ENCODE data around the gene ATRN. TPM values are rescaled to one million over a fixed set of nuclear protein-coding genes. Genes with fewer than 3 reads are reported as not detected.

ATRN gene
- polyA plus RNA-seq, 1 donor (not counting 4 experiments of a cell fraction or from before 2014, with no cell fraction given): 49.9 TPM

GRCh38 chr20:3572151-3572550 lies 101.3 kb downstream of the ATRN start:
- Histone ChIP-seq H2AFZ (ENCODE audit: control insufficient read depth, low read length) (no peak overlapping the region), H3K9me3 (ENCODE audit: control insufficient read depth, low read depth, low read length) (no peaks in the 10 kb centered on the region), H3K4me3 (ENCODE audit: control insufficient read depth in 2 of 3, extremely low read depth in 1 of 3, insufficient read depth in 2 of 3, low read depth in 1 of 3, low read length in 3 of 3) (no peak overlapping the region), H3K36me3 (ENCODE audit: control insufficient read depth in 2 of 2, extremely low read depth in 1 of 2, insufficient read depth in 2 of 2, low read length in 2 of 2) (peaks cover 0 to 15% of the 10 kb centered on the region in 2 experiments), H3K9me1 (ENCODE audit: control insufficient read depth, extremely low read depth, insufficient read depth, low read length) (no peaks in the 10 kb centered on the region), H4K20me1 (ENCODE audit: control insufficient read depth, extremely low read depth, insufficient read depth, low read length) (no peaks in the 10 kb centered on the region), H3K27me3 (ENCODE audit: control insufficient read depth, extremely low read depth, insufficient read depth, low read length) (no peaks in the 10 kb centered on the region), H3K27ac (ENCODE audit: control insufficient read depth, insufficient read depth, low read length) (no peak overlapping the region), H3K9ac (ENCODE audit: control insufficient read depth, extremely low read depth, insufficient read depth, low read length) (no peak overlapping the region), H3K79me2 (ENCODE audit: control insufficient read depth, insufficient read depth, low read length) (no peaks in the 10 kb centered on the region), H3K4me1 (ENCODE audit: control insufficient read depth, extremely low read depth, insufficient read depth, low read length) (no peaks in the 10 kb centered on the region), H3K4me2 (ENCODE audit: control insufficient read depth, extremely low read depth, insufficient read depth, low read depth, low read length) (no peak overlapping the region)
- dilution Hi-C loops (cut with MboI; ENCODE audit: extremely low pct_ligation_motif_present, low sequenced_read_pairs): no loop called here
- DNase-seq (ENCODE audit: low read depth, low spot score) (no peak), FAIRE-seq (no peak)
- no peak for TF ChIP-seq CTCF (optimal IDR thresholded peaks at IDR 0.05 in 1 of 3, IDR thresholded peaks at IDR 0.05 in 1 of 3, conservative IDR thresholded peaks at IDR 0.05 in 1 of 3; ENCODE audit: extremely low read depth in 1 of 3, insufficient read depth in 2 of 3, low read length in 3 of 3)
- TF ChIP-seq EZH2 (IDR thresholded peaks at IDR 0.05; ENCODE audit: low read length): no peak

GRCh38 chr20:3576363-3576762 lies 105.5 kb downstream of the ATRN start:
- dilution Hi-C loops (cut with MboI; ENCODE audit: extremely low pct_ligation_motif_present, low sequenced_read_pairs): no loop called here
- no peak overlapping the region for H3K27ac ChIP-seq (ENCODE audit: control insufficient read depth, insufficient read depth, low read length)
- no peak overlapping the region for H3K9ac ChIP-seq (ENCODE audit: control insufficient read depth, extremely low read depth, insufficient read depth, low read length)
- H3K27me3 ChIP-seq (ENCODE audit: control insufficient read depth, extremely low read depth, insufficient read depth, low read length): no peaks in the 10 kb centered on the region
- no peak for FAIRE-seq
- no peak overlapping the region for H3K4me3 ChIP-seq (ENCODE audit: control insufficient read depth in 2 of 3, extremely low read depth in 1 of 3, insufficient read depth in 2 of 3, low read depth in 1 of 3, low read length in 3 of 3)
- H3K4me1 ChIP-seq (ENCODE audit: control insufficient read depth, extremely low read depth, insufficient read depth, low read length): no peaks in the 10 kb centered on the region
- peaks cover 0 to 22% of the 10 kb centered on the region in 2 experiments for H3K36me3 ChIP-seq (ENCODE audit: control insufficient read depth in 2 of 2, extremely low read depth in 1 of 2, insufficient read depth in 2 of 2, low read length in 2 of 2)
- no peaks in the 10 kb centered on the region for H4K20me1 ChIP-seq (ENCODE audit: control insufficient read depth, extremely low read depth, insufficient read depth, low read length)
- H2AFZ ChIP-seq (ENCODE audit: control insufficient read depth, low read length): no peak overlapping the region
- H3K79me2 ChIP-seq (ENCODE audit: control insufficient read depth, insufficient read depth, low read length): no peaks in the 10 kb centered on the region
- no peaks in the 10 kb centered on the region for H3K9me1 ChIP-seq (ENCODE audit: control insufficient read depth, extremely low read depth, insufficient read depth, low read length)
- no peaks in the 10 kb centered on the region for H3K9me3 ChIP-seq (ENCODE audit: control insufficient read depth, low read depth, low read length)
- no peak for TF ChIP-seq EZH2 (IDR thresholded peaks at IDR 0.05; ENCODE audit: low read length)
- no peak for TF ChIP-seq CTCF (optimal IDR thresholded peaks at IDR 0.05 in 1 of 3, IDR thresholded peaks at IDR 0.05 in 1 of 3, conservative IDR thresholded peaks at IDR 0.05 in 1 of 3; ENCODE audit: extremely low read depth in 1 of 3, insufficient read depth in 2 of 3, low read length in 3 of 3)
- no peak for DNase-seq (ENCODE audit: low read depth, low spot score)
- no peak overlapping the region for H3K4me2 ChIP-seq (ENCODE audit: control insufficient read depth, extremely low read depth, insufficient read depth, low read depth, low read length)

All from keratinocyte (primary cell).